PFSK-1 (cell line): Measurements from ENCODE around the gene PDE8B.

Experiments
- POLR2AphosphoS5 ChIP-seq: IDR thresholded peaks from 2 replicates; pipeline ENCODE4 v1.6.1; 2012; ENCODE audit warnings: low read depth, mild to moderate bottlenecking, control low read depth, low read length, moderate library complexity
- REST ChIP-seq, 2 experiments: IDR thresholded peaks; 2 replicates each; pipeline versions ENCODE4 v1.6.1 to v1.8.0; 2011 to 2012; ENCODE audit warnings: low read depth in 2 of 2, low read length in 2 of 2, control low read depth in 1 of 2, inconsistent platforms in 1 of 2, mild to moderate bottlenecking in 1 of 2, moderate library complexity in 1 of 2; ENCODE audit not compliant: insufficient read depth in 1 of 2
- SIN3A ChIP-seq: IDR thresholded peaks from 2 replicates; pipeline ENCODE4 v1.6.1; 2012; ENCODE audit warnings: mild to moderate bottlenecking, low read length, moderate library complexity, borderline replicate concordance; ENCODE audit not compliant: insufficient read depth
- TAF1 ChIP-seq: IDR thresholded peaks from 2 replicates; pipeline ENCODE4 v1.6.1; 2012; ENCODE audit warnings: low read length, control low read depth, borderline replicate concordance; ENCODE audit not compliant: insufficient read depth

GRCh38 chr5:77168161-77168878 lies 42.2 kb upstream of the PDE8B start:
- TF ChIP-seq REST (IDR thresholded peaks at IDR 0.05; ENCODE audit: insufficient read depth in 1 of 2, low read depth in 2 of 2, low read length in 2 of 2) (no peak), SIN3A (no peak), POLR2AphosphoS5 (no peak), TAF1 (no peak)
